ENCODE data around the gene NUCB2.
A peak's percentile ranks its signal among the peaks of the same experiment; 100 is the strongest.

Gene NUCB2

GRCh38 chr11:17300372-17300771 lies 23.8 kb downstream of the NUCB2 start:
- H3K4me3 ChIP-seq (ENCODE audit: low read length): no peak overlapping the region
- DNase-seq (ENCODE audit: low read depth): no peak
- no peak for TF ChIP-seq CTCF (conservative IDR thresholded peaks at IDR 0.05; ENCODE audit: low read depth, low read length)

- no peak for DNase-seq (ENCODE audit: low read depth)
- no peak for TF ChIP-seq CTCF (conservative IDR thresholded peaks at IDR 0.05; ENCODE audit: low read depth, low read length)
- H3K4me3 ChIP-seq (ENCODE audit: low read length): no peak overlapping the region
Measured at GRCh38 chr11:17313349-17314231, 37.1 kb downstream of the NUCB2 start.

- TF ChIP-seq CTCF (conservative IDR thresholded peaks at IDR 0.05; ENCODE audit: low read depth, low read length): no peak
- no peak overlapping the region for H3K4me3 ChIP-seq (ENCODE audit: low read length)
- peak; percentile 69 for DNase-seq (ENCODE audit: low read depth)
Measured at GRCh38 chr11:17314232-17314547, 37.7 kb downstream of the NUCB2 start.

GRCh38 chr11:17314904-17315426 lies 38.4 kb downstream of the NUCB2 start:
- no peak for TF ChIP-seq CTCF (conservative IDR thresholded peaks at IDR 0.05; ENCODE audit: low read depth, low read length)
- H3K4me3 ChIP-seq (ENCODE audit: low read length): no peak overlapping the region
- DNase-seq (ENCODE audit: low read depth): no peak

GRCh38 chr11:17328871-17329494 lies 52.4 kb downstream of the NUCB2 start:
- TF ChIP-seq CTCF (conservative IDR thresholded peaks at IDR 0.05; ENCODE audit: low read depth, low read length): peak; percentile 14

GRCh38 chr11:17331669-17332068 lies 55.1 kb downstream of the NUCB2 start:
- TF ChIP-seq CTCF (conservative IDR thresholded peaks at IDR 0.05; ENCODE audit: low read depth, low read length): no peak
- H3K4me3 ChIP-seq (ENCODE audit: low read length): no peak overlapping the region
- DNase-seq (ENCODE audit: low read depth): no peak

More at GRCh38 chr11:17328871-17329494, 52.4 kb downstream of the NUCB2 start:
- no peak overlapping the region for H3K4me3 ChIP-seq (ENCODE audit: low read length)
- no peak for DNase-seq (ENCODE audit: low read depth)

Data from retinal pigment epithelial cell (primary cell).